GM18907 (cell line): ENCODE measurements around the gene PIGS.

Source experiments
- ATAC-seq: cut with Tn5 transposase; IDR thresholded peaks from one replicate; pipeline ENCODE4 v1.9.1; 2021; ENCODE audit warnings: mild to moderate bottlenecking, moderate library complexity; ENCODE audit not compliant: unreplicated experiment

PIGS gene

GRCh38 chr17:28511858-28512461 lies 59.4 kb downstream of the PIGS start:
- ATAC-seq = no peak

DNA sequence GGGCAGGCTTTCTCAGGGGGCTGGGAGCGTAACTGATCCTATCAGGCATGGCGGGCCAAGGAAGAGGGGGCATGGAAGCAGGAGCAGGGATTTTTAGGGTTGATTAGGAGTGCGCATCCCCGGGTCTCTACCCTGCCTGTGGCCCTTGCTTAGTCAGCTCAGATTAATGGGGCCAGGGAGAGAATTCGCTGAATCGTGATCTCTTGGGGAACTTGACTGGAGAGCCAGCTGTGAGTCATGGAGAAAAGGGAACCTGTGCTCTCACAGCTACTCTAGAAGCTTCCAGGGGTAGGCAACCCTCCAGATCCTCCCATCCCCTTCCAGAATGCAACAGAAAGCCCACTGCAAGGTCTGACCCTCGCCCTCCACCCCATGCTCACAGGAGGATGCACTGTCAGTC lies 61.5 kb downstream of the PIGS start:
- ATAC-seq = no peak

DNA sequence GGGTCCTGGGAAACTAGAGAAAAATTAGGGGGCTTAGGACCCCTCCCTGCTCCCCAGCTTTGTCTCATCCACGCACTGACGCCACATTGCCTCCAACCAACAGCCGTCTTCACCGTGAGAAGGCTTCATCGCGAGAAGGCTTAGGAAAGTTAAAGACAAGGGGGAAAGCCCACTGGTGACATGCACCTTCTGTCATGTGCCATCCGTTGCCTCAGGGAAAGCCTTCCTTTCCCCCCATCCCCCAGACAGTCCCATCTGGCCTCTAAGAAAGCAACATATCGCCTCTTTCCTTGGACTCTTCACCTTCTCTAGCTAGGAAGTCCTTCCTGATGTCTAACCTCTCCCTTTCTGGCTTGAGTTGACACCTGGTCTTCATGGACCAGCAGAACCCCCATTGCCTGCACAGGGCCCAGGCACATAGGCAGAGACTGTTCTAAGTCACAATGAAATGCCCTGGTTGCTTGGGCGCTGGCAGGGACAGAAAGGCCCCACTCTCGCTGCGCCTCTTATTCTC lies 63.1 kb downstream of the PIGS start:
- ATAC-seq = no peak

- no peak for ATAC-seq
Observed at GRCh38 chr17:28507567-28508203, 63.6 kb downstream of the PIGS start.

GRCh38 chr17:28506763-28507487 lies 64.4 kb downstream of the PIGS start:
- no peak for ATAC-seq

- no peak for ATAC-seq
Observed at GRCh38 chr17:28505986-28506665, 65.2 kb downstream of the PIGS start, which contains the start of gene FOXN1. Gene FOXN1 (plus strand): TSS chr17:28506348. CDS start chr17:28523970, 17,622 bp downstream.

DNA sequence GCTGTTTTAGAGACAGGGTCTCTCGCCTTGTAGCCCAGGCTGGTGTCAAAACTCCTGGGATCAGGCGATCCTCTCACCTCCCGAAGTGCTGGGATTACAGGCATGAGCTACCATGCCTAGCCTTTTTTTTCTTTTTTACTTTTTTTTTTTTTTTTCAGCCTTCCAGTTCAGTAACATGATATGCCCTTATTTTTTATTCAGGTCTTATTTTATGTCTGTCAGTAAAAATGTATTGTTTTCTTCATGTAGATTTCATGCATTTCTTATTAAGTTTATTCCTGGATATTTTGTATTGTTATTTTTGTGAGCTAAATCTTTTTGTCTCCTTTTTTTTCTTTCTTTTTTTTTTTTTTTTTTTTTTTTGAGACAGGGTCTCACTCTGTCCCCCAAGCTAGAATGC lies 67.9 kb downstream of the PIGS start:
- no peak for ATAC-seq
